A549 (cell line): ENCODE data around the gene SLC49A3. TPM values are rescaled to one million over a fixed set of nuclear protein-coding genes. Genes with fewer than 3 reads are reported as not detected.

Experiments used
- ATAC-seq, 2 experiments: fragments of 200-7000 bp in 1 of 2; fragments of >200 bp in 1 of 2; cut with Nextera tagmentation in 1 of 2; cut with Tn5 transposase in 1 of 2; 3 replicates each; pipeline versions ENCODE4 v1.8.0 to v1.9.1; 2018 to 2020; ENCODE audit warnings: mild to moderate bottlenecking in 1 of 2, moderate library complexity in 1 of 2
- CTCF ChIA-PET: fragments of 300-600 bp; sonication (Branson Sonifier 250); formaldehyde crosslinking; extraction: SDS; loops from one replicate; lab custom pipeline; 2021; ENCODE audit warnings: antibody characterized with exemption, inconsistent platforms; lab: Yijun Ruan, JAX
- POLR2A ChIA-PET: fragments of 350-600 bp; formaldehyde crosslinking; extraction: SDS; loops from one replicate; lab custom pipeline; 2021; ENCODE audit warnings: antibody characterized with exemption, inconsistent platforms; lab: Yijun Ruan, JAX
- DNase-seq, 2 experiments: peaks; one replicate each; pipeline versions ENCODE4 v3.0.0 to v3.0.0-alpha.2; 2011 to 2016; ENCODE audit warnings: low read depth in 1 of 2, low spot score in 1 of 2
- FAIRE-seq: peaks from 2 replicates; lab custom pipeline; 2011; peaks lifted over from hg19 to GRCh38; lab: Jason Lieb, UNC
- H3K27ac ChIP-seq, 2 experiments: fragments of >200 bp; sonication (Bioruptor Twin); formaldehyde crosslinking; 3 replicates each; pipeline ENCODE4 v1.5.1; 2016 to 2017
- H3K4me1 ChIP-seq: fragments of >200 bp; sonication (Bioruptor Twin); formaldehyde crosslinking; 3 replicates; pipeline ENCODE4 v1.6.1; 2016
- H3K4me2 ChIP-seq: fragments of >200 bp; sonication (Bioruptor Twin); formaldehyde crosslinking; 3 replicates; pipeline ENCODE4 v1.6.1; 2016
- H3K4me3 ChIP-seq: fragments of >200 bp; sonication (Bioruptor Twin); formaldehyde crosslinking; 3 replicates; pipeline ENCODE4 v1.5.1; 2016
- H3K9me3 ChIP-seq: fragments of >200 bp; sonication (Bioruptor Twin); formaldehyde crosslinking; 3 replicates; pipeline ENCODE4 v1.6.1; 2016
- BCL3 ChIP-seq: fragments of >200 bp; sonication (Bioruptor Twin); formaldehyde crosslinking; IDR thresholded peaks from 3 replicates; pipeline ENCODE4 v1.6.1; 2016
- CHD2 ChIP-seq: fragments of 150-350 bp; IDR thresholded peaks from 2 replicates; pipeline ENCODE4 v1.6.1; 2014; ENCODE audit warnings: low read length; ENCODE audit not compliant: partially characterized antibody
- CHD4 ChIP-seq: fragments of 200-600 bp; sonication (generic); IDR thresholded peaks from 2 replicates; pipeline ENCODE4 v1.6.1; 2016; ENCODE audit warnings: antibody characterized with exemption, mild to moderate bottlenecking, borderline replicate concordance
- E2F6 ChIP-seq: IDR thresholded peaks from 2 replicates; pipeline ENCODE4 v1.6.1; 2012; ENCODE audit warnings: low read depth, borderline replicate concordance
- EHF ChIP-seq: fragments of 250-450 bp; sonication (Bioruptor Pico); IDR thresholded peaks from 2 replicates; pipeline ENCODE4 v1.5.0; 2020; ENCODE audit warnings: mild to moderate bottlenecking
- FOSB ChIP-seq: fragments of 250-450 bp; sonication (Bioruptor Pico); IDR thresholded peaks from 2 replicates; pipeline ENCODE4 v1.5.0; 2020; ENCODE audit warnings: mild to moderate bottlenecking, moderate library complexity
- GATA3 ChIP-seq: IDR thresholded peaks from 2 replicates; pipeline ENCODE4 v1.6.1; 2012; ENCODE audit warnings: borderline replicate concordance
- JUN ChIP-seq, 2 experiments: fragments of >200 bp; sonication (Bioruptor Twin); formaldehyde crosslinking; IDR thresholded peaks; 2 replicates in 1 of 2; 3 replicates in 1 of 2; pipeline ENCODE4 v1.6.1; 2016 to 2017
- KDM5A ChIP-seq: fragments of 200-600 bp; sonication (generic); IDR thresholded peaks from 2 replicates; pipeline ENCODE4 v1.6.1; 2016; ENCODE audit warnings: antibody characterized with exemption, mild to moderate bottlenecking
- MYC ChIP-seq: IDR thresholded peaks from 2 replicates; pipeline ENCODE4 v1.6.1; 2012; ENCODE audit warnings: mild to moderate bottlenecking, inconsistent platforms, low read length, improper control_type of control experiment, borderline replicate concordance
- NPAS2 ChIP-seq: fragments of 250-450 bp; sonication (Bioruptor Pico); IDR thresholded peaks from 2 replicates; pipeline ENCODE4 v1.8.0; 2022; ENCODE audit warnings: mild to moderate bottlenecking, moderate library complexity, borderline replicate concordance
- RNF2 ChIP-seq: fragments of 200-600 bp; sonication (generic); IDR thresholded peaks from 2 replicates; pipeline ENCODE4 v1.6.1; 2016; ENCODE audit warnings: low read depth, mild to moderate bottlenecking, antibody characterized with exemption, moderate library complexity, borderline replicate concordance
- TFCP2L1 ChIP-seq: fragments of 250-450 bp; sonication (Bioruptor Pico); IDR thresholded peaks from 2 replicates; pipeline ENCODE4 v1.5.0; 2021; ENCODE audit warnings: mild to moderate bottlenecking
- ZC3H11A ChIP-seq: fragments of 450-650 bp; IDR thresholded peaks from 2 replicates; pipeline ENCODE4 v1.6.1; 2014; ENCODE audit warnings: antibody characterized with exemption, mild to moderate bottlenecking
- ZFP36 ChIP-seq: fragments of 450-650 bp; IDR thresholded peaks from 2 replicates; pipeline ENCODE4 v1.6.1; 2014; ENCODE audit warnings: borderline replicate concordance; ENCODE audit not compliant: partially characterized antibody
- ZNF302 ChIP-seq: fragments of 250-450 bp; sonication (Bioruptor Pico); IDR thresholded peaks from 2 replicates; pipeline ENCODE4 v1.9.0; 2021; ENCODE audit warnings: inconsistent platforms, mild to moderate bottlenecking, moderate library complexity
- WGBS: methylation state at CpG from one replicate; pipeline ENCODE4 v1.1.6; 2017; ENCODE audit errors: missing lambda C conversion rate; 5-methylcytosine and 5-hydroxymethylcytosine counted together
- polyA plus RNA-seq, 4 experiments: library from polyadenylated mRNA; depleted of rRNA in 3 of 4; stranded (reverse); fragments of >200 nt; fragmentation: RNase III in 1 of 4; extraction: RNeasy Plus Mini Kit Qiagen cat#74134 plus additional on column Dnase treatment in 1 of 4; gene quantifications; 2 replicates in 3 of 4; 3 replicates in 1 of 4; pipeline ENCODE4 v1.2.3, GENCODE V29; 2011 to 2017
- TF ChIP-seq, protein P1 (sequence below): fragments of 450-650 bp; IDR thresholded peaks from 2 replicates; pipeline ENCODE4 v1.6.1; 2014; ENCODE audit warnings: antibody characterized with exemption
- TF ChIP-seq, protein P2 (sequence below): fragments of >200 bp; sonication (Bioruptor Twin); formaldehyde crosslinking; IDR thresholded peaks from 2 replicates; pipeline ENCODE4 v1.6.1; 2016
- TF ChIP-seq, protein P3 (sequence below): IDR thresholded peaks from 2 replicates; pipeline ENCODE4 v1.6.1; 2012
- TF ChIP-seq, protein P4 (sequence below): IDR thresholded peaks from 2 replicates; pipeline ENCODE4 v1.6.1; 2012

Gene SLC49A3
- polyA plus RNA-seq, 2 of the 4 experiments (the other 2 are of a cell fraction) = 0.05 to 0.12 TPM

GRCh38 chr4:681736-682451 is 7.1 kb downstream of the SLC49A3 start:
- Histone ChIP-seq H3K4me2 (peak overlapping the region; percentile 77), H3K4me3 (peak overlapping the region; percentile 37; the same call in 2 of the 3 replicates), H3K4me1 (peaks cover 16% of the 10 kb centered on the region), H3K9me3 (no peaks in the 10 kb centered on the region), H3K27ac (peak overlapping the region; percentile 47 to 95; a peak in 3 of 6 replicates)
- TF ChIP-seq MYC (no peak), TFCP2L1 (CRISPR knock-in tag) (no peak), E2F6 (no peak), CHD2 (no peak), RNF2 (no peak), ZNF302 (CRISPR knock-in tag) (no peak), BCL3 (no peak), KDM5A (no peak), FOSB (no peak), GATA3 (no peak), NPAS2 (CRISPR knock-in tag) (no peak), ZFP36 (no peak)
- TF ChIP-seq, protein P1, sequence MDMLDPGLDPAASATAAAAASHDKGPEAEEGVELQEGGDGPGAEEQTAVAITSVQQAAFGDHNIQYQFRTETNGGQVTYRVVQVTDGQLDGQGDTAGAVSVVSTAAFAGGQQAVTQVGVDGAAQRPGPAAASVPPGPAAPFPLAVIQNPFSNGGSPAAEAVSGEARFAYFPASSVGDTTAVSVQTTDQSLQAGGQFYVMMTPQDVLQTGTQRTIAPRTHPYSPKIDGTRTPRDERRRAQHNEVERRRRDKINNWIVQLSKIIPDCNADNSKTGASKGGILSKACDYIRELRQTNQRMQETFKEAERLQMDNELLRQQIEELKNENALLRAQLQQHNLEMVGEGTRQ = no peak
- TF ChIP-seq, protein P2, sequence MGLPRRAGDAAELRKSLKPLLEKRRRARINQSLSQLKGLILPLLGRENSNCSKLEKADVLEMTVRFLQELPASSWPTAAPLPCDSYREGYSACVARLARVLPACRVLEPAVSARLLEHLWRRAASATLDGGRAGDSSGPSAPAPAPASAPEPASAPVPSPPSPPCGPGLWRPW = no peak
- TF ChIP-seq, protein P3, sequence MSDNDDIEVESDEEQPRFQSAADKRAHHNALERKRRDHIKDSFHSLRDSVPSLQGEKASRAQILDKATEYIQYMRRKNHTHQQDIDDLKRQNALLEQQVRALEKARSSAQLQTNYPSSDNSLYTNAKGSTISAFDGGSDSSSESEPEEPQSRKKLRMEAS = no peak
- TF ChIP-seq, protein P4, sequence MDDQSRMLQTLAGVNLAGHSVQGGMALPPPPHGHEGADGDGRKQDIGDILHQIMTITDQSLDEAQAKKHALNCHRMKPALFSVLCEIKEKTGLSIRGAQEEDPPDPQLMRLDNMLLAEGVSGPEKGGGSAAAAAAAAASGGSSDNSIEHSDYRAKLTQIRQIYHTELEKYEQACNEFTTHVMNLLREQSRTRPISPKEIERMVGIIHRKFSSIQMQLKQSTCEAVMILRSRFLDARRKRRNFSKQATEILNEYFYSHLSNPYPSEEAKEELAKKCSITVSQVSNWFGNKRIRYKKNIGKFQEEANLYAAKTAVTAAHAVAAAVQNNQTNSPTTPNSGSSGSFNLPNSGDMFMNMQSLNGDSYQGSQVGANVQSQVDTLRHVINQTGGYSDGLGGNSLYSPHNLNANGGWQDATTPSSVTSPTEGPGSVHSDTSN = no peak
- FAIRE-seq = no peak
- DNase-seq = peak in 1 of 2 experiments; percentile 30
- ChIA-PET CTCF (no interaction called here), POLR2A (no interaction called here)
- 90% methylated on average over 6 of the region's 58 CpGs for WGBS
- peak; percentile 2 to 4; a peak in 2 of 6 replicates for ATAC-seq

GRCh38 chr4:680928-681645 is 7.9 kb downstream of the SLC49A3 start:
- CTCF ChIA-PET = no interaction called here
- 53% methylated on average over 3 of the region's 62 CpGs for WGBS
- peak overlapping the region; percentile 95 for H3K4me2 ChIP-seq
- FAIRE-seq (no peak), ATAC-seq (peak; percentile 14 to 46; a peak in 3 of 6 replicates), DNase-seq (peak in 1 of 2 experiments; percentile 24)
- POLR2A ChIA-PET = no interaction called here
- peaks cover 12% of the 10 kb centered on the region; the same call in 1 of the 3 replicates for H3K4me1 ChIP-seq
- no peaks in the 10 kb centered on the region for H3K9me3 ChIP-seq
- H3K27ac ChIP-seq = peak overlapping the region; percentile 75 to 95
- peak overlapping the region; percentile 53 for H3K4me3 ChIP-seq
- TF ChIP-seq JUN (IDR thresholded peaks at IDR 0.05) (peak in 1 of 2 experiments; percentile 6; a peak in 1 of 5 replicates), EHF (no peak), CHD4 (no peak), ZC3H11A (no peak)
